Endothelial cell of umbilical vein (primary cell): ENCODE results near the gene CCDC121.

Experiments used
- EZH2 ChIP-seq: IDR thresholded peaks from 2 replicates; pipeline ENCODE4 v1.6.1; 2012; ENCODE audit warnings: borderline replicate concordance, low read depth, mild to moderate bottlenecking, moderate library complexity, low read length, inconsistent platforms; ENCODE audit not compliant: severe bottlenecking
- FOS ChIP-seq: IDR thresholded peaks from 2 replicates; pipeline ENCODE4 v1.6.1; 2011; ENCODE audit warnings: mild to moderate bottlenecking, low read length, moderate library complexity, borderline replicate concordance; ENCODE audit not compliant: insufficient read depth
- GATA2 ChIP-seq: IDR thresholded peaks from 2 replicates; pipeline ENCODE4 v1.7.0; 2011; ENCODE audit warnings: low read depth, mild to moderate bottlenecking, moderate library complexity, mixed read lengths, low read length; ENCODE audit not compliant: insufficient read length, insufficient read depth
- JUN ChIP-seq: IDR thresholded peaks from 2 replicates; pipeline ENCODE4 v1.6.1; 2011; ENCODE audit warnings: borderline replicate concordance, low read depth; ENCODE audit not compliant: insufficient read length, insufficient read depth
- MYC ChIP-seq: IDR thresholded peaks from one replicate; pipeline ENCODE4 v1.6.1; 2011; ENCODE audit warnings: mild to moderate bottlenecking, low read depth, low read length
- POLR2A ChIP-seq: IDR thresholded peaks from 2 replicates; pipeline ENCODE4 v1.6.1; 2012; ENCODE audit warnings: low read depth, mild to moderate bottlenecking, control low read depth, low read length
- POLR2AphosphoS5 ChIP-seq: IDR thresholded peaks from 2 replicates; pipeline ENCODE4 v1.6.1; 2012; ENCODE audit warnings: low read depth, mild to moderate bottlenecking, control low read depth, low read length, moderate library complexity; ENCODE audit not compliant: insufficient read depth
- TF ChIP-seq, protein P1 (sequence below), 2 donors: IDR thresholded peaks; 1 replicate in 1 of 2; 2 replicates in 1 of 2; pipeline ENCODE4 v1.5.1; 2011; ENCODE audit warnings: low read length in 2 of 2, mild to moderate bottlenecking in 2 of 2, moderate library complexity in 2 of 2, control low read depth in 1 of 2, inconsistent platforms in 1 of 2, low read depth in 1 of 2; ENCODE audit not compliant: insufficient read depth in 1 of 2; ENCODE audit errors: extremely low read depth in 1 of 2
- TF ChIP-seq, protein P2 (sequence below): IDR thresholded peaks from 2 replicates; pipeline ENCODE4 v1.6.1; 2011; ENCODE audit not compliant: insufficient read depth, insufficient read length

DNA sequence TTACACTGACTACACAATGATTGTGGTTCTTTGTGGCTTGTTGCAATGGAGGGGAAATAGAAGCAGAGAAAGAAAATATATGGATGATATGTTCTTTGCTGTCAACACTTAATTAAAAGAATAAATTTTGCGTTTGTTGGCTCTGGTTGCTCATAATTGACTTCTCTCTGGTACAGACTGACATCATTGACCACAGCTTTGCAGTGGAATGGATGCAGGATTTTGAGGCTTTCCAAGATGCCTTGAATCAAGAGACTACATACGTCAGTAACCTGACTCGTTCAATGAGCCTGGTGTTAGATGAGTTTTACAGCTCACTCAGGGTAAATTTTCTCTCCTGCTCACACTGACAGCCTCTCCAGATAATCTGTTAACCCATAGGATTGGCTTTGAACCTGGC is 9.9 kb upstream of the CCDC121 start:
- TF ChIP-seq, protein P1, sequence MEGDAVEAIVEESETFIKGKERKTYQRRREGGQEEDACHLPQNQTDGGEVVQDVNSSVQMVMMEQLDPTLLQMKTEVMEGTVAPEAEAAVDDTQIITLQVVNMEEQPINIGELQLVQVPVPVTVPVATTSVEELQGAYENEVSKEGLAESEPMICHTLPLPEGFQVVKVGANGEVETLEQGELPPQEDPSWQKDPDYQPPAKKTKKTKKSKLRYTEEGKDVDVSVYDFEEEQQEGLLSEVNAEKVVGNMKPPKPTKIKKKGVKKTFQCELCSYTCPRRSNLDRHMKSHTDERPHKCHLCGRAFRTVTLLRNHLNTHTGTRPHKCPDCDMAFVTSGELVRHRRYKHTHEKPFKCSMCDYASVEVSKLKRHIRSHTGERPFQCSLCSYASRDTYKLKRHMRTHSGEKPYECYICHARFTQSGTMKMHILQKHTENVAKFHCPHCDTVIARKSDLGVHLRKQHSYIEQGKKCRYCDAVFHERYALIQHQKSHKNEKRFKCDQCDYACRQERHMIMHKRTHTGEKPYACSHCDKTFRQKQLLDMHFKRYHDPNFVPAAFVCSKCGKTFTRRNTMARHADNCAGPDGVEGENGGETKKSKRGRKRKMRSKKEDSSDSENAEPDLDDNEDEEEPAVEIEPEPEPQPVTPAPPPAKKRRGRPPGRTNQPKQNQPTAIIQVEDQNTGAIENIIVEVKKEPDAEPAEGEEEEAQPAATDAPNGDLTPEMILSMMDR (IDR thresholded peaks at IDR 0.05; ENCODE audit: extremely low read depth in 1 of 2, insufficient read depth in 1 of 2, low read depth in 1 of 2, low read length in 2 of 2): no peak
- TF ChIP-seq EZH2: no peak
- no peak for TF ChIP-seq MYC
- TF ChIP-seq, protein P2, sequence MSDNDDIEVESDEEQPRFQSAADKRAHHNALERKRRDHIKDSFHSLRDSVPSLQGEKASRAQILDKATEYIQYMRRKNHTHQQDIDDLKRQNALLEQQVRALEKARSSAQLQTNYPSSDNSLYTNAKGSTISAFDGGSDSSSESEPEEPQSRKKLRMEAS: no peak
- TF ChIP-seq POLR2AphosphoS5: no peak
- TF ChIP-seq POLR2A: no peak
- TF ChIP-seq JUN: no peak
- TF ChIP-seq GATA2: no peak
- TF ChIP-seq FOS: no peak
